ENCODE data around the gene NPHS1. TPM values are rescaled to one million over a fixed set of nuclear protein-coding genes. Genes with fewer than 3 reads are reported as not detected.

NPHS1 gene
- total and polyA plus RNA-seq, 4 donors, result 0.30 to 2.1 (median 1.2) TPM

- no peaks in the 10 kb centered on the region for H3K9me3 ChIP-seq (ENCODE audit: control insufficient read depth, insufficient read depth, low read length)
- H3K36me3 ChIP-seq (ENCODE audit: control insufficient read depth, insufficient read depth, low read length), result peaks cover 28% of the 10 kb centered on the region
- H3K27ac ChIP-seq (ENCODE audit: low read depth, low read length), result peak within 1 kb of the TSS; percentile 70
- WGBS (ENCODE audit: insufficient coverage), result under 1% methylated on average over 60 of the region's 60 CpGs
- H3K27me3 ChIP-seq (ENCODE audit: control insufficient read depth, insufficient read depth, low read length), result no peaks in the 10 kb centered on the region
- H3K4me3 ChIP-seq (ENCODE audit: low read depth, low read length), result peak within 1 kb of the TSS; percentile 51
- peaks cover 31% of the 10 kb centered on the region for H3K4me1 ChIP-seq (ENCODE audit: control insufficient read depth, insufficient read depth, low read length)
- peak in 5 of 6 donors; percentile 51 to 95 (median 65) for DNase-seq (ENCODE audit: low read depth in 4 of 6, low spot score in 6 of 6)
Measured at GRCh38 chr19:35868172-35868822, 16.0 kb upstream of the NPHS1 start, which contains the start of gene APLP1. TSS of gene APLP1 (plus strand) at chr19:35868574. CDS start at chr19:35868637, 63 bp downstream.

- DNase-seq (ENCODE audit: low read depth in 4 of 6, low spot score in 6 of 6), result no peak
- Histone ChIP-seq H3K4me1 (ENCODE audit: control insufficient read depth, insufficient read depth, low read length) (peaks cover 14% of the 10 kb centered on the region), H3K9me3 (ENCODE audit: control insufficient read depth, insufficient read depth, low read length) (no peaks in the 10 kb centered on the region), H3K36me3 (ENCODE audit: control insufficient read depth, insufficient read depth, low read length) (peaks cover 27% of the 10 kb centered on the region), H3K4me3 (ENCODE audit: low read depth, low read length) (no peak overlapping the region), H3K27ac (ENCODE audit: low read depth, low read length) (no peak overlapping the region), H3K27me3 (ENCODE audit: control insufficient read depth, insufficient read depth, low read length) (peaks cover 20% of the 10 kb centered on the region)
- WGBS (ENCODE audit: insufficient coverage), result 79% methylated on average over 2 of the region's 5 CpGs
Measured at GRCh38 chr19:35863018-35863417, 10.7 kb upstream of the NPHS1 start.

GRCh38 chr19:35862528-35862927 is 10.2 kb upstream of the NPHS1 start:
- H3K27ac ChIP-seq (ENCODE audit: low read depth, low read length), result no peak overlapping the region
- WGBS (ENCODE audit: insufficient coverage), result 84% methylated on average over 14 of the region's 14 CpGs
- no peaks in the 10 kb centered on the region for H3K9me3 ChIP-seq (ENCODE audit: control insufficient read depth, insufficient read depth, low read length)
- H3K36me3 ChIP-seq (ENCODE audit: control insufficient read depth, insufficient read depth, low read length), result peaks cover 27% of the 10 kb centered on the region
- no peak for DNase-seq (ENCODE audit: low read depth in 4 of 6, low spot score in 6 of 6)
- H3K27me3 ChIP-seq (ENCODE audit: control insufficient read depth, insufficient read depth, low read length), result peaks cover 20% of the 10 kb centered on the region
- peaks cover 9% of the 10 kb centered on the region for H3K4me1 ChIP-seq (ENCODE audit: control insufficient read depth, insufficient read depth, low read length)
- no peak overlapping the region for H3K4me3 ChIP-seq (ENCODE audit: low read depth, low read length)

- peaks cover 23% of the 10 kb centered on the region for H3K27me3 ChIP-seq (ENCODE audit: control insufficient read depth, insufficient read depth, low read length)
- WGBS (ENCODE audit: insufficient coverage), result 63% methylated on average over 19 of the region's 19 CpGs
- H3K4me3 ChIP-seq (ENCODE audit: low read depth, low read length), result peak overlapping the region; percentile 12
- H3K4me1 ChIP-seq (ENCODE audit: control insufficient read depth, insufficient read depth, low read length), result peaks cover 16% of the 10 kb centered on the region
- DNase-seq (ENCODE audit: low read depth in 4 of 6, low spot score in 6 of 6), result no peak
- H3K9me3 ChIP-seq (ENCODE audit: control insufficient read depth, insufficient read depth, low read length), result no peaks in the 10 kb centered on the region
- peaks cover 27% of the 10 kb centered on the region for H3K36me3 ChIP-seq (ENCODE audit: control insufficient read depth, insufficient read depth, low read length)
- H3K27ac ChIP-seq (ENCODE audit: low read depth, low read length), result no peak overlapping the region
Measured at GRCh38 chr19:35861640-35862160, 9.4 kb upstream of the NPHS1 start.

- H3K4me3 ChIP-seq (ENCODE audit: low read depth, low read length), result peak overlapping the region; percentile 12
- H3K27ac ChIP-seq (ENCODE audit: low read depth, low read length), result peak overlapping the region; percentile 25
- peaks cover 27% of the 10 kb centered on the region for H3K36me3 ChIP-seq (ENCODE audit: control insufficient read depth, insufficient read depth, low read length)
- peak in 1 of 6 donors; percentile 30 for DNase-seq (ENCODE audit: low read depth in 4 of 6, low spot score in 6 of 6)
- H3K27me3 ChIP-seq (ENCODE audit: control insufficient read depth, insufficient read depth, low read length), result peaks cover 30% of the 10 kb centered on the region
- H3K4me1 ChIP-seq (ENCODE audit: control insufficient read depth, insufficient read depth, low read length), result peaks cover 23% of the 10 kb centered on the region
- 39% methylated on average over 50 of the region's 55 CpGs for WGBS (ENCODE audit: insufficient coverage)
- no peaks in the 10 kb centered on the region for H3K9me3 ChIP-seq (ENCODE audit: control insufficient read depth, insufficient read depth, low read length)
Measured at GRCh38 chr19:35860818-35861639, 8.7 kb upstream of the NPHS1 start.

GRCh38 chr19:35860436-35860817 is 8.1 kb upstream of the NPHS1 start:
- Histone ChIP-seq H3K4me1 (ENCODE audit: control insufficient read depth, insufficient read depth, low read length) (peaks cover 29% of the 10 kb centered on the region), H3K27me3 (ENCODE audit: control insufficient read depth, insufficient read depth, low read length) (peaks cover 33% of the 10 kb centered on the region), H3K36me3 (ENCODE audit: control insufficient read depth, insufficient read depth, low read length) (peaks cover 27% of the 10 kb centered on the region), H3K9me3 (ENCODE audit: control insufficient read depth, insufficient read depth, low read length) (no peaks in the 10 kb centered on the region), H3K27ac (ENCODE audit: low read depth, low read length) (no peak overlapping the region), H3K4me3 (ENCODE audit: low read depth, low read length) (no peak overlapping the region)
- DNase-seq (ENCODE audit: low read depth in 4 of 6, low spot score in 6 of 6), result no peak
- WGBS (ENCODE audit: insufficient coverage), result 36% methylated on average over 24 of the region's 24 CpGs

GRCh38 chr19:35859414-35859813 is 7.1 kb upstream of the NPHS1 start:
- no peak overlapping the region for H3K27ac ChIP-seq (ENCODE audit: low read depth, low read length)
- no peaks in the 10 kb centered on the region for H3K9me3 ChIP-seq (ENCODE audit: control insufficient read depth, insufficient read depth, low read length)
- H3K4me1 ChIP-seq (ENCODE audit: control insufficient read depth, insufficient read depth, low read length), result peaks cover 35% of the 10 kb centered on the region
- peaks cover 27% of the 10 kb centered on the region for H3K36me3 ChIP-seq (ENCODE audit: control insufficient read depth, insufficient read depth, low read length)
- DNase-seq (ENCODE audit: low read depth in 4 of 6, low spot score in 6 of 6), result no peak
- 82% methylated on average over 4 of the region's 4 CpGs for WGBS (ENCODE audit: insufficient coverage)
- H3K4me3 ChIP-seq (ENCODE audit: low read depth, low read length), result no peak overlapping the region
- peaks cover 33% of the 10 kb centered on the region for H3K27me3 ChIP-seq (ENCODE audit: control insufficient read depth, insufficient read depth, low read length)

GRCh38 chr19:35858311-35858710 is 6.0 kb upstream of the NPHS1 start:
- H3K27me3 ChIP-seq (ENCODE audit: control insufficient read depth, insufficient read depth, low read length), result peaks cover 33% of the 10 kb centered on the region

GRCh38 chr19:35856546-35857149 is 4.3 kb upstream of the NPHS1 start, which contains the start of gene KIRREL2:
TSS of gene KIRREL2 (plus strand) at chr19:35856911. CDS start at chr19:35857120, 209 bp downstream.
- peaks cover 17% of the 10 kb centered on the region for H3K36me3 ChIP-seq (ENCODE audit: control insufficient read depth, insufficient read depth, low read length)
- H3K27ac ChIP-seq (ENCODE audit: low read depth, low read length), result no peak within 1 kb of the TSS
- peak in 2 of 6 donors; percentile 74 to 78 for DNase-seq (ENCODE audit: low read depth in 4 of 6, low spot score in 6 of 6)
- peaks cover 32% of the 10 kb centered on the region for H3K4me1 ChIP-seq (ENCODE audit: control insufficient read depth, insufficient read depth, low read length)
- no peaks in the 10 kb centered on the region for H3K9me3 ChIP-seq (ENCODE audit: control insufficient read depth, insufficient read depth, low read length)
- H3K27me3 ChIP-seq (ENCODE audit: control insufficient read depth, insufficient read depth, low read length), result peaks cover 30% of the 10 kb centered on the region
- H3K4me3 ChIP-seq (ENCODE audit: low read depth, low read length), result peak within 1 kb of the TSS; percentile 54
- WGBS (ENCODE audit: insufficient coverage), result 1% methylated on average over 41 of the region's 42 CpGs

More at GRCh38 chr19:35858311-35858710, 6.0 kb upstream of the NPHS1 start:
- Histone ChIP-seq H3K27ac (ENCODE audit: low read depth, low read length) (no peak overlapping the region), H3K4me3 (ENCODE audit: low read depth, low read length) (no peak overlapping the region), H3K36me3 (ENCODE audit: control insufficient read depth, insufficient read depth, low read length) (peaks cover 27% of the 10 kb centered on the region), H3K4me1 (ENCODE audit: control insufficient read depth, insufficient read depth, low read length) (peaks cover 35% of the 10 kb centered on the region), H3K9me3 (ENCODE audit: control insufficient read depth, insufficient read depth, low read length) (no peaks in the 10 kb centered on the region)
- no peak for DNase-seq (ENCODE audit: low read depth in 4 of 6, low spot score in 6 of 6)
- WGBS (ENCODE audit: insufficient coverage), result 84% methylated on average over 5 of the region's 6 CpGs
